Natural killer cell (primary cell): ENCODE measurements around the gene DOLPP1. TPM values are rescaled to one million over a fixed set of nuclear protein-coding genes. Genes with fewer than 3 reads are reported as not detected.
"Not testable (repeated sequence)": the region's sequence is repeated elsewhere in the genome, so short reads cannot be mapped to it uniquely, and the experiment has no call there.

Source experiments
- ATAC-seq, 3 donors: fragments of 150-1000 bp in 2 of 3; fragments of 200-7000 bp in 1 of 3; cut with Tn5 transposase; 1 replicate in 1 of 3; 2 replicates in 2 of 3; pipeline ENCODE4 v1.10.0; 2021; ENCODE audit warnings: mild to moderate bottlenecking in 2 of 3, moderate library complexity in 2 of 3
- DNase-seq, 2 donors: peaks; one replicate each; pipeline versions ENCODE4 v3.0.0 to v3.0.0-alpha.2; 2013 to 2021; ENCODE audit warnings: mixed read lengths in 1 of 2
- H3K27ac ChIP-seq: one replicate; pipeline ENCODE4 v1.5.1; 2013; ENCODE audit warnings: mild to moderate bottlenecking, low read length
- H3K27me3 ChIP-seq: one replicate; pipeline ENCODE4 v1.6.1; 2013; ENCODE audit warnings: low read length; ENCODE audit not compliant: control insufficient read depth, insufficient read depth
- H3K36me3 ChIP-seq: one replicate; pipeline ENCODE4 v1.6.1; 2013; ENCODE audit warnings: low read length; ENCODE audit not compliant: control insufficient read depth, insufficient read depth
- H3K4me1 ChIP-seq: one replicate; pipeline ENCODE4 v1.6.1; 2013; ENCODE audit warnings: low read length; ENCODE audit not compliant: control insufficient read depth, insufficient read depth
- H3K4me3 ChIP-seq: one replicate; pipeline ENCODE4 v1.5.1; 2013; ENCODE audit warnings: low read length
- H3K9me3 ChIP-seq: one replicate; pipeline ENCODE4 v1.6.1; 2013; ENCODE audit warnings: low read length; ENCODE audit not compliant: control insufficient read depth, insufficient read depth
- H3K27ac Mint-ChIP-seq, 2 donors: one replicate each; pipeline ENCODE4 v1.8.0; 2022; ENCODE audit warnings: mild to moderate bottlenecking in 2 of 2, mixed read lengths in 2 of 2, moderate library complexity in 1 of 2
- H3K27me3 Mint-ChIP-seq, 2 donors: one replicate each; pipeline ENCODE4 v1.8.0; 2022; ENCODE audit warnings: low read depth in 2 of 2, mixed read lengths in 2 of 2
- H3K36me3 Mint-ChIP-seq: one replicate; pipeline ENCODE4 v1.8.0; 2022; ENCODE audit warnings: mixed read lengths
- H3K4me1 Mint-ChIP-seq, 2 donors: one replicate each; pipeline ENCODE4 v1.8.0; 2022; ENCODE audit warnings: mixed read lengths in 2 of 2
- H3K4me3 Mint-ChIP-seq: one replicate; pipeline ENCODE4 v1.8.0; 2022; ENCODE audit warnings: mild to moderate bottlenecking, moderate library complexity, mixed read lengths
- H3K9me3 Mint-ChIP-seq, 2 donors: one replicate each; pipeline ENCODE4 v1.8.0; 2022; ENCODE audit warnings: mixed read lengths in 2 of 2
- WGBS: methylation state at CpG from one replicate; pipeline ENCODE4 v1.1.7; 2013; ENCODE audit warnings: missing lambda C conversion rate; ENCODE audit not compliant: insufficient coverage; 5-methylcytosine and 5-hydroxymethylcytosine counted together
- intact Hi-C: fragments of 100-400 bp; cut with micrococcal nuclease; formaldehyde crosslinking; loops from one replicate; pipeline ENCODE4 v1.14.2; 2022
- total RNA-seq, 4 donors: library from RNA; stranded (reverse); fragments of 120-200 nt in 1 of 4; gene quantifications; one replicate each; pipeline versions ENCODE4 v1.2.3 to v1.2.4, GENCODE V29; 2013 to 2022
- TF ChIP-seq, protein P1 (sequence below): fragments of 200-600 bp; IDR thresholded peaks from one replicate; pipeline ENCODE4 v1.8.0; 2022; ENCODE audit warnings: antibody characterized with exemption

Gene DOLPP1
- total RNA-seq, 3 donors from 2014 or later (not counting 1 experiment from before 2014, with no cell fraction given): 7.5 to 11.6 (median 7.8) TPM

DNA sequence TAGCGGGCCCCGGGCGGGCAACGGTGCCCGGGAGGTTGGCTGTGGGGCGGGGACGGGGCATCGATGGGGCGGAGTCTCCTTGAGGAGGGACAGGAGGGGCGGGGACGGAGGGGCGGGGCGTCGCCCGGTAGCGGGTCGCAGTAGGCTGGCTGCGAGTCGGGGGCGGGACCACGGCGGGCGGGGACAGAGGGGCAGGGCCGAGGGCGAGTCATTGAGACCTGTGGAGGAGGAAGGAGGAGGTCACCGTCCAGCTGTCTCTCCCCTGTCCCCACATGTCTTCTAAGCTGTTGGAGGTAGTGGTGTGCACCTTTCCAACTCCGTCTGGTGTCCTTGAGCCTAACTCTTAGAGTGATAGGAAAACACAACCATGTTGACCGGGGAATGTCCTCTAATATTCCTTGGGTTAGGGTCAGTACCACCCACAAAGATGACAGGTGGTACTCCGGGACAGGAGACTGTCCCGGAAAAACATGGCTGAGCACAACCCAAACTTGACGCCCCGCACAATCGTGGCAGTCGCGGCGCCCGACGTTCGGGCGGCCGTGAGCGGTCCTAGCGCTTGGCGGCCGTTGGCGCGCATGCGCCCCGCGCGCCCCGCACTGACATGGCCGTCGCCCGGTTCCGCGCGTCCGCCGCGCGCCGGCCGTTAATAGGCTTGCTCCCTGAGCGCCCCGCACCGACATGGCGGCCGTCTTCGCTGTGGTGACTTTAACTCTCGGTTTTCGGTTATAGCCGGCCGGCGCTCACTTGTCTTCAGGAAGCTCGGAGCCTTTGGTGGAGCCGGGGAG lies 30.0 kb downstream of the DOLPP1 start, which contains the start of the genes CRAT and PTPA:
Gene CRAT, minus strand, starts transcription at position 54 of the 788 bp plus-strand sequence. CDS start 284 bp downstream, outside the sequence.
Gene PTPA, plus strand, starts transcription at position 676 of the 788 bp plus-strand sequence. CDS start 186 bp downstream, outside the sequence.
- Histone ChIP-seq H3K4me1 (peaks cover 25% of the 10 kb centered on the region), H3K36me3 (no peaks in the 10 kb centered on the region), H3K27ac (peak within 1 kb of the TSS; percentile 88), H3K9me3 (no peaks in the 10 kb centered on the region), H3K27me3 (no peaks in the 10 kb centered on the region), H3K4me3 (peak within 1 kb of the TSS; percentile 68)
- under 1% methylated on average over 76 of the region's 77 CpGs for WGBS
- no peaks in the 10 kb centered on the region for H3K27me3 Mint-ChIP-seq
- no peaks in the 10 kb centered on the region for H3K9me3 Mint-ChIP-seq
- no peaks in the 10 kb centered on the region for H3K36me3 Mint-ChIP-seq
- peaks cover 23 to 24% of the 10 kb centered on the region in 2 donors for H3K4me1 Mint-ChIP-seq
- DNase-seq (peak; percentile 90 to 97), ATAC-seq (peak; percentile 86 to 96 (median 87))
- H3K27ac Mint-ChIP-seq: peak within 1 kb of the TSS; percentile 88 to 92
- intact Hi-C loops: loop anchor here (2.0 kb wide), 1 partner anchor 30 kb away; the partner anchor contains the start of gene DOLPP1
- TF ChIP-seq, protein P1, sequence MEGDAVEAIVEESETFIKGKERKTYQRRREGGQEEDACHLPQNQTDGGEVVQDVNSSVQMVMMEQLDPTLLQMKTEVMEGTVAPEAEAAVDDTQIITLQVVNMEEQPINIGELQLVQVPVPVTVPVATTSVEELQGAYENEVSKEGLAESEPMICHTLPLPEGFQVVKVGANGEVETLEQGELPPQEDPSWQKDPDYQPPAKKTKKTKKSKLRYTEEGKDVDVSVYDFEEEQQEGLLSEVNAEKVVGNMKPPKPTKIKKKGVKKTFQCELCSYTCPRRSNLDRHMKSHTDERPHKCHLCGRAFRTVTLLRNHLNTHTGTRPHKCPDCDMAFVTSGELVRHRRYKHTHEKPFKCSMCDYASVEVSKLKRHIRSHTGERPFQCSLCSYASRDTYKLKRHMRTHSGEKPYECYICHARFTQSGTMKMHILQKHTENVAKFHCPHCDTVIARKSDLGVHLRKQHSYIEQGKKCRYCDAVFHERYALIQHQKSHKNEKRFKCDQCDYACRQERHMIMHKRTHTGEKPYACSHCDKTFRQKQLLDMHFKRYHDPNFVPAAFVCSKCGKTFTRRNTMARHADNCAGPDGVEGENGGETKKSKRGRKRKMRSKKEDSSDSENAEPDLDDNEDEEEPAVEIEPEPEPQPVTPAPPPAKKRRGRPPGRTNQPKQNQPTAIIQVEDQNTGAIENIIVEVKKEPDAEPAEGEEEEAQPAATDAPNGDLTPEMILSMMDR: no peak
- peak within 1 kb of the TSS; percentile 89 for H3K4me3 Mint-ChIP-seq

DNA sequence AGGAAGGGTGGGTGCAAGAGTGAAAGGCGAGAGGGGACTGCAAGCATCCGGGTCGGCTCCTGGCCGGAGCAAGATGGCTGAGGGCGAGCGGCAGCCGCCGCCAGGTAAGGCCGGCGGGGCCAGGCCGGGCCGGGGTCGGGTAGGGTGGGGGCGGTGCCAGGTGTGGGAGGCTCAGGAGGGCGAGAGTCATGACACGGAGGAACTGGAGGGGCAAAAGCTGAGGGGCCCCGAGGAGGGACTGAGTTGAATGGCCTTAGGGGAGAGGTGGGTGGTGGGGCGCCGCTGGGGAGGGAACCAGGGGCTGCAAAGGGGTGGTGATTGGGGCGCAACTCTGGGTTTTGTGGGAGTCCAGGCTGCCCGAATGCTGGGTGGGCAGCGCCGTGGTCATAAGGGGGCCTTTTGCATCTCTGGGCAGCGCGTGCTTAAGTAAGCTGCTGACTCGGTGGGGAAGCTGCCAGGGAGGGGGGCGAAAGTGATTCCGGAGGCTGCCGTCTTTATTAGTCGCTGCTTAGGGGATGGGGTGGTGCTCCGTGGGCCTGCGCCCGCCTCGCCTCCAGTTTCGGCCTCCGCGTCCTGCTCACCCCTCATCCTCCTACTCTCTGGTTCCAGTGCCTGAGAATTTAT lies 30.7 kb downstream of the DOLPP1 start:
- under 1% methylated on average over 37 of the region's 37 CpGs for WGBS
- peak overlapping the region; percentile 89 for H3K4me3 Mint-ChIP-seq
- intact Hi-C loops: loop anchor here (2.0 kb wide), 1 partner anchor 31 kb away; the partner anchor contains the start of gene DOLPP1
- H3K36me3 Mint-ChIP-seq: no peaks in the 10 kb centered on the region
- Histone ChIP-seq H3K9me3 (no peaks in the 10 kb centered on the region), H3K27me3 (no peaks in the 10 kb centered on the region), H3K4me1 (peaks cover 25% of the 10 kb centered on the region), H3K4me3 (peak overlapping the region; percentile 68), H3K27ac (peak overlapping the region; percentile 68), H3K36me3 (no peaks in the 10 kb centered on the region)
- TF ChIP-seq, protein P1: no peak
- H3K27me3 Mint-ChIP-seq: no peaks in the 10 kb centered on the region
- ATAC-seq: peak in 1 of 3 donors; percentile 3
- peaks cover 23 to 24% of the 10 kb centered on the region in 2 donors for H3K4me1 Mint-ChIP-seq
- DNase-seq: peak; percentile 29 to 47
- H3K27ac Mint-ChIP-seq: peak overlapping the region; percentile 88 to 92
- no peaks in the 10 kb centered on the region for H3K9me3 Mint-ChIP-seq

- 97% methylated on average over 17 of the region's 17 CpGs for WGBS
- intact Hi-C loops, H3K27ac Mint-ChIP-seq: not testable (repeated sequence)
These were observed 31.6 kb downstream of the DOLPP1 start for GRCh38 chr9:129112526-129112925.

More at GRCh38 chr9:129112526-129112925, 31.6 kb downstream of the DOLPP1 start:
- ATAC-seq, H3K27ac ChIP-seq, H3K27me3 ChIP-seq, DNase-seq, H3K9me3 ChIP-seq, H3K9me3 Mint-ChIP-seq, H3K36me3 Mint-ChIP-seq, H3K36me3 ChIP-seq, H3K27me3 Mint-ChIP-seq: not testable (repeated sequence)
- H3K4me3 Mint-ChIP-seq: peak overlapping the region; percentile 89
- peak overlapping the region; percentile 68 for H3K4me3 ChIP-seq
- peaks cover 25% of the 10 kb centered on the region for H3K4me1 ChIP-seq
- H3K4me1 Mint-ChIP-seq: peaks cover 22 to 23% of the 10 kb centered on the region in 2 donors
